ENCODE results near the gene BBS10.
"Not testable (repeated sequence)": the region's sequence is repeated elsewhere in the genome, so short reads cannot be mapped to it uniquely, and the experiment has no call there.

BBS10 gene

DNA sequence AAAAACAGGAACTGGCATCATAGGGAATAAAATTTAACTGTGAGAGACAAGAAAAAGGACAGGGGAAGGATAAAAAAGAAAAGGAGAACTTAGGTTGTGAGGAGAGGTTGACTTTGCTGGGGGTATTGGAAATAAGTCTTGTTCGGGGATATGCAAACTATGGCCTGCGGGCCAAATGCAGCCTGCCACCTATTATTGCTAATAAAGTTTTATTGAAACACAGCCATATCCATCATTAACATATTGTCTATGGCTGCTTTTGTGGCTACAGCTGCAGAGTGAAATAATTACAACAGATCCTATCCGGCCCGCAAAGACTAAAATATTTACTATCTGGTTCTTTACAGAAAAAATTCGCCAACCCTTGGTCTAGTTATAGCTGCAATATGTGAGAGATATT, 18.6 kb downstream of the BBS10 start:
- peaks cover 0 to 12% (median 6%) of the 10 kb centered on the region in 3 donors for H3K9me3 ChIP-seq
- H3K4me1 ChIP-seq: no peaks in the 10 kb centered on the region
- peaks cover 0 to 2% of the 10 kb centered on the region in 2 donors for H3K27me3 ChIP-seq
- intact Hi-C loops (cut with DNase I; ENCODE audit: low total_unique reads): no loop called here
- DNase-seq: no peak
- TF ChIP-seq, protein P1, sequence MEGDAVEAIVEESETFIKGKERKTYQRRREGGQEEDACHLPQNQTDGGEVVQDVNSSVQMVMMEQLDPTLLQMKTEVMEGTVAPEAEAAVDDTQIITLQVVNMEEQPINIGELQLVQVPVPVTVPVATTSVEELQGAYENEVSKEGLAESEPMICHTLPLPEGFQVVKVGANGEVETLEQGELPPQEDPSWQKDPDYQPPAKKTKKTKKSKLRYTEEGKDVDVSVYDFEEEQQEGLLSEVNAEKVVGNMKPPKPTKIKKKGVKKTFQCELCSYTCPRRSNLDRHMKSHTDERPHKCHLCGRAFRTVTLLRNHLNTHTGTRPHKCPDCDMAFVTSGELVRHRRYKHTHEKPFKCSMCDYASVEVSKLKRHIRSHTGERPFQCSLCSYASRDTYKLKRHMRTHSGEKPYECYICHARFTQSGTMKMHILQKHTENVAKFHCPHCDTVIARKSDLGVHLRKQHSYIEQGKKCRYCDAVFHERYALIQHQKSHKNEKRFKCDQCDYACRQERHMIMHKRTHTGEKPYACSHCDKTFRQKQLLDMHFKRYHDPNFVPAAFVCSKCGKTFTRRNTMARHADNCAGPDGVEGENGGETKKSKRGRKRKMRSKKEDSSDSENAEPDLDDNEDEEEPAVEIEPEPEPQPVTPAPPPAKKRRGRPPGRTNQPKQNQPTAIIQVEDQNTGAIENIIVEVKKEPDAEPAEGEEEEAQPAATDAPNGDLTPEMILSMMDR (IDR thresholded peaks at IDR 0.05): no peak
- no peak overlapping the region for H3K4me3 ChIP-seq
- no peak overlapping the region for H3K27ac ChIP-seq
- no peaks in the 10 kb centered on the region for H3K36me3 ChIP-seq

DNA sequence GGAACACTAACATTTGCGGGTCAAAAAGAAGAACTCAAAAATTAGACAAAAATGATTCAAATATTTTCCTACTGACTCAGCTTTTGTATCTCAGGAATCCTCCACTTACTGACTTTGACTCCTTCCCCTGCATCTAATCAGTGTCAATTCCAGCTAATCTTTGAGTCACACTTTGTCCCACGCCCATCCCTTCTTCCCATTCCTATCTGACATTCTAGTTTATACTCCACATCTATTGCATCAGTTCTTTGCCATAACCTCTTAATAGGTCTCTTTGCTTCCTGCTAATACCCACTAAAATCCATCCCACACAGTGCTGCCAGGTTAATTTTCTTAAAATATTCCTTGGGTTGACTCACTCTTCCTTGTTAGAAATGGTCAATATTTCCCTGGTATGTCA, 19.1 kb downstream of the BBS10 start:
- H3K27me3 ChIP-seq: no peaks in the 10 kb centered on the region
- no peaks in the 10 kb centered on the region for H3K36me3 ChIP-seq
- no peak overlapping the region for H3K27ac ChIP-seq
- no peaks in the 10 kb centered on the region for H3K4me1 ChIP-seq
- DNase-seq: no peak
- peaks cover 0 to 12% (median 6%) of the 10 kb centered on the region in 3 donors for H3K9me3 ChIP-seq
- TF ChIP-seq, protein P1 (IDR thresholded peaks at IDR 0.05): no peak
- intact Hi-C loops (cut with DNase I; ENCODE audit: low total_unique reads): no loop called here
- H3K4me3 ChIP-seq: no peak overlapping the region

DNA sequence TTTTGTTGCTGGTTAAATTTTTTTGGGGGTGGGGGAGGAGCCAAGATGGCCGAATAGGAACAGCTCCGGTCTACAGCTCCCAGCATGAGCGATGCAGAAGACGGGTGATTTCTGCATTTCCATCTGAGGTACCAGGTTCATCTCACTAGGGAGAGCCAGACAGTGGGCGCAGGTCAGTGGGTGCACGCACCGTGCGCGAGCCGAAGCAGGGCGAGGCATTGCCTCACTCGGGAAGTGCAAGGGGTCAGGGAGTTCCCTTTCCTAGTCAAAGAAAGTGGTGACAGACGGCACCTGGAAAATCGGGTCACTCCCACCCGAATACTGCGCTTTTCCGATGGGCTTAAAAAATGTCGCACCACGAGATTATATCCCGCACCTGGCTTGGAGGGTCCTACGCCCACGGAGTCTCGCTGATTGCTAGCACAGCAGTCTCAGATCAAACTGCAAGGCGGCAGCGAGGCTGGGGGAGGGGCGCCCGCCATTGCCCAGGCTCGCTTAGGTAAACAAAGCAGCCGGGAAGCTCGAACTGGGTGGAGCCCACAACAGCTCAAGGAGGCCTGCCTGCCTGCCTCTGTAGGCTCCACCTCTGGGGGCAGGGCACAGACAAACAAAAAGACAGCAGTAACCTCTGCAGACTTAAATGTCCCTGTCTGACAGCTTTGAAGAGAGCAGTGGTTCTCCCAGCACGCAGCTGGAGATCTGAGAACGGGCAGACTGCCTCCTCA, 28.5 kb downstream of the BBS10 start:
- H3K36me3 ChIP-seq; H3K27me3 ChIP-seq; H3K27ac ChIP-seq; H3K4me3 ChIP-seq; H3K4me1 ChIP-seq; intact Hi-C loops (cut with DNase I; ENCODE audit: low total_unique reads); H3K9me3 ChIP-seq; DNase-seq: not testable (repeated sequence)

DNA sequence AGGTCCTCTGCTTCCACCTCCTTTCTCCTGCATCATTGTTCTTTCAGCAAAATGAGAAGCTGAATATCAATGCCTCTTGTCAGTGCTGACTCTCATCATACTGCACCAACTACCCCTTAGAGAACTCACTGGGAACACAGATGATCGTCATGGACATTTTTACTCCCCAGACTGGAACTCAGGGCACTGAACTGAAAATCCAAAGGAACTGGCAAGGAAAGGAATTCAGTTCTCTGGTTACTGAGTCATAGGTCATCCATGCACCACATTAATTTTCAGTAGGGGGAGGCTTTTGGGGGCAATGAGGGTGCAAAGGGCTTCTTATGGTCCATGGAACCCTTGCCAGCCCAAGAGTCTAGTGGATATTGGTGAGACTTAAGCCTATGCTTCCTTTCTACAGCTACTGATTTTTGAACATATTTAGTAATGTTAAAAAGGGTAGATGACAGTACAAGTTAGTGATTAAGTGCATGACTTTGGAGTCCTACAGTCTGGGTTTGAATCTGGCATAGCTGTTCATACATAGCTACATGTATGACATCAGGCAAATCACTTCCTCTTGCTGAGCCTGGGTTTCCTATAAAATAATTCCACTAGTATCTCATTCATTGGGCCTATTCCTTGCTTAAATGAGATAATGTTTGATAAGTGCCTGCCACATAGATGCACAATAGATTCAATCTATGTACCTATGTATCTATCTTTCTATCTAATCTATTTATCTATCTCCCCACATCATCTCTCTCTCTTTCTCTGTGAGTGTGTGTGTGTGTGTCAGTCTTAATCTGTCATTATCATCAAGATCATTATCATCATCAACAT, 29.2 kb downstream of the BBS10 start:
- TF ChIP-seq, protein P1 (IDR thresholded peaks at IDR 0.05): no peak
- intact Hi-C loops (cut with DNase I; ENCODE audit: low total_unique reads): no loop called here
- no peak overlapping the region for H3K4me3 ChIP-seq

DNA sequence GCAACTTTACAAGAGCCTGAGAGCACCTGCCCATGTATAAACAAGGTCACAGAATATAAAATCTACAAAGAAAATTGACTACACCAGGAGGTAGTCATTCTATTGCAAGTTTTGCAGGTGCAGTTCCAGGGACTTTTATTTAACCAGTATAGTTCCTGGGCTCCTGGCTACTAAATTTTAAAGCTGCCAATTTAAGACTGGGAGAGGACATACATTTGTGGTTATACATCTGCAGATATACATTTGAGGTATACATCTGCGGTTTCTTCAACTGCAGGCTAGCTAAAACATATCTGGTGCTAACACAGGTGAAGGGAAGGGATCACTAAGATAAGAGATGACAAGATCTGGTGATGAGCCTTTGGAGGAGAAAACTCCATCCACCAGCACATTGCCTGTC, 30.2 kb downstream of the BBS10 start:
- H3K4me1 ChIP-seq: no peaks in the 10 kb centered on the region
- H3K27ac ChIP-seq: no peak overlapping the region
- no peak overlapping the region for H3K4me3 ChIP-seq
- TF ChIP-seq, protein P1 (IDR thresholded peaks at IDR 0.05): no peak
- H3K36me3 ChIP-seq: no peaks in the 10 kb centered on the region
- no peaks in the 10 kb centered on the region for H3K9me3 ChIP-seq
- no peak for DNase-seq
- H3K27me3 ChIP-seq: no peaks in the 10 kb centered on the region
- intact Hi-C loops (cut with DNase I; ENCODE audit: low total_unique reads): no loop called here

More for the DNA sequence above, 29.2 kb downstream of the BBS10 start:
- Histone ChIP-seq H3K27me3 (no peaks in the 10 kb centered on the region), H3K9me3 (no peaks in the 10 kb centered on the region), H3K4me1 (no peaks in the 10 kb centered on the region), H3K36me3 (no peaks in the 10 kb centered on the region), H3K27ac (no peak overlapping the region)
- DNase-seq: no peak

DNA sequence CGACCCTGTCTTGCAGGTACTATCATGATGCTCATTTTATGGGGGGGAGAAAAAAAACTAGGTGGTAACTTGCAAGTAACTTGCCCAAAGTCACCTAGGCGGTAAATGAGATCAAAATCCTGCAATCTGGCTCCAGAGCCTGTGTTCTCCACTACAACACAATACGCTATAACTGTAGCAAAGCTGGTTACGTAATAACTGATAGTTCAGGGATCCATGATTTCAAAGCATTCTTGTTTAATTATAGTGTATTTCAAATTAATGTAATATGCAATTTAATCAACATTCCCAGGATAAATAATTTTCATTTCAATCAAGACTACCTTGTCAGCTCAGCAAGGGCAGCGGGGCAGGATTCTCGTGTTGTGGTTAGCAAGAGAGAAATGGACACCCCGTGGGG, 31.7 kb downstream of the BBS10 start:
- DNase-seq: no peak
- no peaks in the 10 kb centered on the region for H3K4me1 ChIP-seq
- no peak overlapping the region for H3K27ac ChIP-seq
- H3K9me3 ChIP-seq: no peaks in the 10 kb centered on the region
- intact Hi-C loops (cut with DNase I; ENCODE audit: low total_unique reads): no loop called here
- no peaks in the 10 kb centered on the region for H3K27me3 ChIP-seq
- TF ChIP-seq, protein P1 (IDR thresholded peaks at IDR 0.05): no peak
- H3K36me3 ChIP-seq: no peaks in the 10 kb centered on the region
- no peak overlapping the region for H3K4me3 ChIP-seq

Data from tibial artery (tissue), 4 donors.